Endothelial cell of umbilical vein (primary cell): ENCODE results near the gene FNIP2.

Experiments
- CTCF ChIP-seq, 2 donors: IDR thresholded peaks; 1 replicate in 1 of 2; 2 replicates in 1 of 2; pipeline ENCODE4 v1.5.1; 2011; ENCODE audit warnings: low read length in 2 of 2, mild to moderate bottlenecking in 2 of 2, moderate library complexity in 2 of 2, control low read depth in 1 of 2, inconsistent platforms in 1 of 2, low read depth in 1 of 2; ENCODE audit not compliant: insufficient read depth in 1 of 2; ENCODE audit errors: extremely low read depth in 1 of 2
- EZH2 ChIP-seq: IDR thresholded peaks from 2 replicates; pipeline ENCODE4 v1.6.1; 2012; ENCODE audit warnings: borderline replicate concordance, low read depth, mild to moderate bottlenecking, moderate library complexity, low read length, inconsistent platforms; ENCODE audit not compliant: severe bottlenecking
- JUN ChIP-seq: IDR thresholded peaks from 2 replicates; pipeline ENCODE4 v1.6.1; 2011; ENCODE audit warnings: borderline replicate concordance, low read depth; ENCODE audit not compliant: insufficient read length, insufficient read depth
- POLR2A ChIP-seq: IDR thresholded peaks from 2 replicates; pipeline ENCODE4 v1.6.1; 2012; ENCODE audit warnings: low read depth, mild to moderate bottlenecking, control low read depth, low read length
- POLR2AphosphoS5 ChIP-seq: IDR thresholded peaks from 2 replicates; pipeline ENCODE4 v1.6.1; 2012; ENCODE audit warnings: low read depth, mild to moderate bottlenecking, control low read depth, low read length, moderate library complexity; ENCODE audit not compliant: insufficient read depth
- TF ChIP-seq, protein P1 (sequence below): IDR thresholded peaks from 2 replicates; pipeline ENCODE4 v1.6.1; 2011; ENCODE audit not compliant: insufficient read depth, insufficient read length

DNA sequence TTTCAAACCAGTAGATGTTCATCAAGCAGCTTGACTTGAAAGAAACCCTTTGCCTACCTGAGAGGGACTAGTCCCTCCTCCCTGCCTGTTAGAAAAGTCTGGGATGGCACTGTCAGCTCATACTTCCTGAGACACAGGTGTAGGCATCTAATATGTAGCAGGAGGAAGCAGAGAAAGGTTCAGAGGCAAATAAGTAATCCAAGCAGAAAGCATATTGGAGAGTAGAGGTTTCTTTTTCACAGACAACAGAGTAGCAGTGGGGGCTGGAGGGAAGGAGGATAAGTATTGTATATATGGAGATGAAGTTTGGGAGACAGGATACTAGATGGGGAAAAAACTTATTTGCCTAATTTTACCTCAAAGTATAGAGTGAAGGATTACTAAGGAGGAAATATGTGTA lies 81.5 kb downstream of the FNIP2 start:
- TF ChIP-seq POLR2AphosphoS5 (no peak), CTCF (IDR thresholded peaks at IDR 0.05; ENCODE audit: extremely low read depth in 1 of 2, insufficient read depth in 1 of 2, low read depth in 1 of 2, low read length in 2 of 2) (no peak), JUN (no peak), EZH2 (no peak), POLR2A (no peak)
- TF ChIP-seq, protein P1, sequence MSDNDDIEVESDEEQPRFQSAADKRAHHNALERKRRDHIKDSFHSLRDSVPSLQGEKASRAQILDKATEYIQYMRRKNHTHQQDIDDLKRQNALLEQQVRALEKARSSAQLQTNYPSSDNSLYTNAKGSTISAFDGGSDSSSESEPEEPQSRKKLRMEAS: no peak
